Gastrocnemius medialis (tissue), 4 donors: ENCODE measurements around the gene KIRREL1.

ENCODE experiments used
- CTCF ChIP-seq, 5 experiments: fragments of 450-650 bp in 3 of 5; fragments of 200-600 bp in 2 of 5; sonication (generic) in 2 of 5; IDR thresholded peaks in 4 of 5; conservative IDR thresholded peaks in 1 of 5; 1 replicate in 4 of 5; 2 replicates in 1 of 5; pipeline ENCODE4 v1.5.1; 2016 to 2019; ENCODE audit warnings: antibody characterized with exemption in 5 of 5, mild to moderate bottlenecking in 3 of 5, moderate library complexity in 3 of 5
- POLR2A ChIP-seq, 2 donors: fragments of 450-650 bp; IDR thresholded peaks; one replicate each; pipeline ENCODE4 v1.6.1; 2017; ENCODE audit warnings: antibody characterized with exemption in 2 of 2, mild to moderate bottlenecking in 2 of 2, moderate library complexity in 2 of 2

DNA sequence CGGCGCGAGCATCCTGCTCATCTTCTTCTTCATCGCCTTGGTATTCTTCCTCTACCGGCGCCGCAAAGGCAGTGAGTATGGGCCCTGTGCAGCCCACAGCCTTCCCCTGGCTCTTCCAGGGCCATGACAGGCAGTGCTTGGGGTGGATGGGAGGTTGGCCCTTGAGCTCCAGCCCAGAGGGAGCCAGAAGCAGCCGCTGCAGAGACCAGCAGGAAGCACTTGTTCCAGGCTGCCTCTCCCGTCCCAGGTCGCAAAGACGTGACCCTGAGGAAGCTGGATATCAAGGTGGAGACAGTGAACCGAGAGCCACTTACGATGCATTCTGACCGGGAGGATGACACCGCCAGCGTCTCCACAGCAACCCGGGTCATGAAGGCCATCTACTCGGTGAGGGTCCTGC lies 99.9 kb downstream of the KIRREL1 start:
- TF ChIP-seq CTCF (IDR thresholded peaks at IDR 0.05 in 4 of 5, conservative IDR thresholded peaks at IDR 0.05 in 1 of 5) (no peak), POLR2A (IDR thresholded peaks at IDR 0.05) (no peak)
